HG03575 (cell line): Measurements from ENCODE around the gene ARMC12.
"Not testable (repeated sequence)": the region's sequence is repeated elsewhere in the genome, so short reads cannot be mapped to it uniquely, and the experiment has no call there.

Source experiments
- ATAC-seq: cut with Tn5 transposase; IDR thresholded peaks from one replicate; pipeline ENCODE4 v1.9.1; 2021; ENCODE audit not compliant: unreplicated experiment, insufficient number of reproducible peaks, low FRiP score; ENCODE audit errors: extremely low read depth

ARMC12 gene, protein sequence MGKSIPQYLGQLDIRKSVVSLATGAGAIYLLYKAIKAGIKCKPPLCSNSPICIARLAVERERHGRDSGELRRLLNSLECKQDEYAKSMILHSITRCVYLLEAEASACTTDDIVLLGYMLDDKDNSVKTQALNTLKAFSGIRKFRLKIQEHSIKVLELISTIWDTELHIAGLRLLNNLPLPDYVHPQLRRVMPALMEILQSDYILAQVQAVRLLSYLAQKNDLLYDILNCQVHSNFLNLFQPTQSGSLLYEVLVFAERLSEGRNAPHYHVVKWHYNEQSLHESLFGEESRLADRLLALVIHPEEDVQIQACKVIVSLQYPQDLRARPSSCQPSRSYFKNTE

DNA sequence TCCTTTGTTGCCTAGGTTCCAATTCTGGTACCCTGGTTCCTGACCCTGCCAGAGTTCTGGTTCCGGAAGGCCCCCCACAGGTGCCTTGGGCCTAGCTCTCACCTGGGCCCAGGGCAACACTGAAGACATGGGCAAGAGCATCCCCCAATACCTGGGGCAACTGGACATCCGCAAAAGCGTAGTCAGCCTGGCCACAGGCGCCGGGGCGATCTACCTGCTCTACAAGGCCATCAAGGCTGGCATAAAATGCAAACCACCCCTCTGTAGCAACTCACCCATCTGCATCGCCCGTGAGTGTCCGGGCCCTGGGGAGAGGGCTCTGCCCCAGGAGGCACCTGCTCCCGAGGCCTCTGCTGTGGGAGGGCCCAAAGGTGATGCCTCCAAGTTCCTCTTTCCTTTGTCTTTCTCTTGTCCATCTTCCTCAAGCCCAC lies at the start of gene ARMC12:
ARMC12 (plus strand) TSS at position 51 of the 431 bp plus-strand sequence; CDS start at position 128, 77 bp downstream.
- ATAC-seq: no peak

DNA sequence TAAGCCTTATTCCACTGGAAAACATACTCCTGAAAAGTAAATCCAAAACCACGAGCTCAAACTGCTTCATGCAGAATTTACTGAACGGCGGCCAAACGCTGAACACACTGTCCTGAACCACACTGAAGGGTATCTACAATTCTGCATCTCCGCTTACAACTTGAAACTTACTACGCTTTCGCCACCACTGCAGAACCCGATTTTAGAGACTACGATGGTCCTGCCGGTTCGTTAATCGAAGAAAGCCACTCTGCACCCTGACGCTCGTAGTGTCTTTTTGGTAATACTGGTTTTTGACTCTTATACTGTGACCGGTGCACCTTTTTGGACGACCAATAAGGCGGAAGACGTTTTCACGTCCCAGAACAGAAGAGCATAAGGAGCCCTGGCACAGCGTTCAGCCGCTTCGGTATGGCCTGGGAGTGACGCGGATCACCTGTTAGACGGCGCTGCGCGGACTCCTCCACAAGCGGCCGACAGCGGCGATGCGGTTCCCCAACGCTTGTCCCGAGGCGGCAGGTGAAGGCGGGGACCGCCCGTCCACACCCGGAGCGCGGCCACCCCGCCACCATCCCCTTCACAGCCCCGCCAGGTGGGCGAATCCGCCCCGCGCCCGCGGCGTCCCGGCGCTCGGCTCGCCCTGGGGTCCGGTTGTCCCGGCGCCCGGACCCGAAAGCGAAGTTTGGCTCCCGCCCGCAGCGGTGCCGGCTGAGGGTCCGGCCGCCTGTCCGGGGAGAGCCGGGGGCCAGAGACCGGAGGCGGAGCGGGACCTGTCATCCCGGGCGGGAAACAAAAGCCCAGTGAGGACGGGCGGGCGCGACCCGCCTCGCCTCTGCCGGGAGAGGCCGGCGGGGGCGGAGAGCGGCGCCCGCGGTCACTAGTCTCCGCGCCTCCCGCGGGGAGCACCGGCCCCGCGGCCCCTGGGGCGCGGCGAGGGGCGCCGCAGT lies 48.9 kb upstream of the ARMC12 start:
- no peak for ATAC-seq

DNA sequence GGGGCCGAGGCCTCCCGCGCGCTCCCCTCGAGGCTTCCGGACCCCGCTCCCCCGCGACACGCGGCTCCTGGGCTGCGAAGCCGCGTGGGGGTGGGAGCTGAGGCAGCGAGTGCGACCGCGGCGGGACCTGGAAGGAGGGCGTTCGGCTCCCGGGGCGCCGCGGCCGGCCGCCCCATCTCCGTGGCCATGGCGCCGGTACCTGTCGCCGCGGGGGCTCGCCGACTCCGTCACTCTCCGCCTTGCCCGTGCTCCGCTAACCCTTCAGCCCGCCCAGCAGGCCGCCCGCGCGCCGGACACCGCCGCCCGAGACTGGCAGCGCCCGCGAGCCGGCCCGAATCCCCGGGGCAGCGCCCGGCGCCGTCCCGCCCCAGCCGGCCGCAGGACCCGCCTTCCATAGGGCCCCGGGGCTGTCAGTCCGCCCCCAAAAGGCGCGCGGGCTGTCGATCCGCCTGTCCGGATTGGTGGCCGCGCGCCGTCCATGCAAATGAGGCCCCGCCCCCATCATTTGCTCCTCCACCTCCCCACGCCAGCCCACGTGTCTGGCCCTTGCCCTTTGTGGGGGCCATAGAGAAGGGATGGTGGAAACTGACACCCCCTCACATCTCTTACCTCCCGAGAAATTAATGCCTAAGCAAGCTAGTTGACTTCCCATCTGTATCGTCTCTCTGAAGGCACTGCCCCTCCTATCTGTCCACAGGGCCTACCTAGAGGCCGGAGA lies 48.1 kb upstream of the ARMC12 start, which contains the start of gene FKBP5:
FKBP5 (minus strand) TSS at position 311 of the 718 bp plus-strand sequence. CDS start 46,091 bp downstream, outside the sequence.
- ATAC-seq: no peak

DNA sequence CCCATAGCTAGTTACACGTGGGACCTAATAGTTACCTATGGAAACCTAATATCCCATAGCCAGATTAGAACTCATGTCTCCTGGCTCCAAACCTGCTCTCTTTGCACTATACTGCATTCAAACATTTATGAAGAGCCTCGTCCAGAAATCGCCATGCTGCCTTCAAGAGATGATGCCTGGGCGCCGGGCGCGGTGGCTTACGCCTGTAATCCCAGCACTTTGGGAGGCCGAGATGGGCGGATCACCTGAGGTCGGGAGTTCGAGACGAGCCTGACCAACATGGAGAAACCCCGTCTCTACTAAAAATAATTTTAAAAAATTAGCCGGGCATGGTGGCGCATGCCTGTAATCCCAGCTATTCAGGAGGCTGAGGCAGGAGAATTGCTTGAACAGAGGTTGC lies 46.8 kb upstream of the ARMC12 start:
- ATAC-seq: not testable (repeated sequence)

DNA sequence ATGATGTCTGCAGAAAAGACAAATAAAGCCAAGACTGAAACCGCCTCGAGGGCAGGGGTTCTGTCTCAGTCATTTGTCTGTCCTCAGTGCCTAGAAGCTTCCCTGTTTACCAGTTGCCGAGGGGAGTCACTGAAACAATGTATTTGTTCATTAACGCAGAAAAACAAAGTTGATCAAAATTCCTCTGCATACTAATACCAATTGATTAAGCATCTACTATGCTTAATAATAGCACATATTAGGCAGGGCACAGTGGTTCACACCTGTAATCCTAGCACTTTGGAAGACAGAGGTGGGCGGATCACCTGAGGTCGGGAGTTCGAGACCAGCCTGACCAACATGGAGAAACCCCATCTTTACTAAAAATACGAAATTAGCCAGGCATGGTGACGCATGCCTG lies 46.3 kb upstream of the ARMC12 start:
- no peak for ATAC-seq

DNA sequence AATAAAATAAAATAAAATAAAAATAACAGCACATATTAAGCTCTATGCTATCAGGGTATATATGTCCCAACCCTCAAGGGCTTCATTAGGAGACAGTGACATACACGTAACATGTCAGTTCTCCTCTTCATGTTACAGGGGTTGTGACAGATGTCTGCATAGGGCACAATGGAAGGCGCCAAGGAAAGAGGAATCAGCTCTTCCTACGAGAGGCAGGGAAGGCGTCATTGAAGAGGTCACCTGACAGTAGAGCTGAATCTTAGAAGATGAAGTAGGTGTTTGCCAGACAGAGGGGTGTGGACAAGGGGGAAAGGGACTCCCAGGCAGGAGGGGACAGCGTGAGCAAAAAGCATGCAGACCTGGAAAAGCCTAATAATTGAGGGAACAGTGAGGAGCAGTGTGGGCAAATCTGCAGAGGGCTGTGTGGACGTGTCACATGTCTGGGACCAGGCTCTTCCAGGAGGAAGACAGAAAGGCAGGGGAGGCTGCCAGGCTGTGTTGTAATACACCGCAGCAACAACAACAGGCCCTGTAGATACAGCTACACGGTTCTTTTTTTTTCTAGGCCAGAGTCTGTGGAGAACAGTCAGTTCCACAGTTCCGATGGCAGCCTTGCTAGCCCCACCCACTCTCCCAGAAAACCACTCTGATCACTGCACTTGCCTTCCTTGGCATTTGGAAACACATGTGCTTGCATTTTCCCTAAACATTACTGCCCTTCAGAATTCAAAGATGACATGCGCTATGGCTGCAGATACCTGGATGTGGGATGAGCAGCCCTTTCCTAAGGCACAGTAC lies 45.6 kb upstream of the ARMC12 start:
- no peak for ATAC-seq

GRCh38 chr6:35694462-35694861 lies 42.4 kb upstream of the ARMC12 start:
- ATAC-seq: no peak

DNA sequence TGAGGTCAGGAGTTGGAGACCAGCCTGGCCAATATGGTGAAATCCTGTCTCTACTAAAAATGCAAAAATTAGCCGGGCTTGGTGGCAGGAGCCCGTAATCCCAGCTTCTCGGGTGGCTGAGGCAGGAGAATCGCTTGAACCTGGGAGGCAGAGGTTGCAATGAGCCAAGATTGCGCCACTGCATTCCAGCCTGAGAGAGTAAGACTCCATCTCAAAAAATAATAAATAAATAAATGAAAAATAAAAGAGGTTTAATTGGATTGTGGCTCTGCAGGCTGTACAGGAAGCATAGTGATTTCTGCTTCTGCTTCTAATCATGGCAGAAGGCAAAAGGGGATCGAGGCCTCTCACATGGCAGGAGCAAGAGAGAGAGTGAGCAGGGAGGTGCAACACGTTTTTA lies 38.4 kb upstream of the ARMC12 start:
- not testable (repeated sequence) for ATAC-seq

- no peak for ATAC-seq
Measured at GRCh38 chr6:35698858-35699257, 38.0 kb upstream of the ARMC12 start.

GRCh38 chr6:35703554-35703953 lies 33.3 kb upstream of the ARMC12 start:
- ATAC-seq: no peak

- ATAC-seq: no peak
Measured at GRCh38 chr6:35706468-35706867, 30.4 kb upstream of the ARMC12 start.

DNA sequence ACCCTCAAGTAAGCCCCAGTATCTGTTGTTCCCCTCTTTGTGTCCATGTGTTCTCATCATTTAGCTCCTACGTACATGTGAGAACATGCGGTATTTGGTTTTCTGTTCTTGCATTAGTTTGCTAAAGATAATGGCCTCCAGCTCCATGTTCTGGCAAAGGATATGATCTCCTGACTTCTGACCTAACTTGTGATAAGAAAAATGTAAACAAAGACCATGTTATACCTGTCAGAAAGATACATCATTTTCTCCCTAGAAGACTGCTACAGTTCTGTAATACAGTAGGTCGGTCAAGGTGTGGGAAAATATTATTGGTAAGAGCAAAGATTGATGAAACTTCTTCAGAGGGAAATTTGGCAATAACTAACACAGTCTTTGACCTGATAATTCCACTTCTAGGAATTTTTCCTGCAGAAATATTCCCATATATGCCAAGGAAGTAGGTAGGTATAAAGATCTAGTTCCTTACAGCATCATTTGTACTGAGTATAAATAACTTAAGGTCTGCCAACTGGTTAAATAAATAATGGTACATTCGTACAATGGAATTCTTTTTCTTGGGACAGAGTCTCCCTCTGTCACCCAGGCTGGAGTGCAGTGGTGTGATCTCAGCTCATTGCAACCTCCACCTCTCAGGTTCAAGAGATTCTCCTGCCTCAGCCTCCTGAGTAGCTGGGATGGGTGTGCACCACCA lies 29.0 kb upstream of the ARMC12 start:
- no peak for ATAC-seq

DNA sequence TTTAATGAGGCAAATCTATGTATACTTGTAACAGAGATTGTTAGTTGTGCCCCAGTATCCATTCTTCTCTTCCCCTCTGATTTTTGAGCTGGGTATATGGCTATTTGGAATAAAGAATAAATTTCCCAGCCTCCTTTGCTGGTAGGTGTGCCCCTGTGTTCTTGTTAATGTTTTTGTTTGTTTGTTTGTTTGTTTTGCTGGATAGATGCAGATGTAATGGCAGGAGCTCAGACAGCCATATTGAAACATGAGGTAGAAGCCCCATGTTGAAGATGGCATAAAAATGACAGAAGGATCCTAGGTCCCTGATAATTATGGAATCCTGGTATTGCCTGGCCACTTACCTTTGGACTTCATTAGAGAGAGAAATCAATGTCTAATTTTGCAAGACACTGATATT lies 28.2 kb upstream of the ARMC12 start:
- ATAC-seq: no peak

DNA sequence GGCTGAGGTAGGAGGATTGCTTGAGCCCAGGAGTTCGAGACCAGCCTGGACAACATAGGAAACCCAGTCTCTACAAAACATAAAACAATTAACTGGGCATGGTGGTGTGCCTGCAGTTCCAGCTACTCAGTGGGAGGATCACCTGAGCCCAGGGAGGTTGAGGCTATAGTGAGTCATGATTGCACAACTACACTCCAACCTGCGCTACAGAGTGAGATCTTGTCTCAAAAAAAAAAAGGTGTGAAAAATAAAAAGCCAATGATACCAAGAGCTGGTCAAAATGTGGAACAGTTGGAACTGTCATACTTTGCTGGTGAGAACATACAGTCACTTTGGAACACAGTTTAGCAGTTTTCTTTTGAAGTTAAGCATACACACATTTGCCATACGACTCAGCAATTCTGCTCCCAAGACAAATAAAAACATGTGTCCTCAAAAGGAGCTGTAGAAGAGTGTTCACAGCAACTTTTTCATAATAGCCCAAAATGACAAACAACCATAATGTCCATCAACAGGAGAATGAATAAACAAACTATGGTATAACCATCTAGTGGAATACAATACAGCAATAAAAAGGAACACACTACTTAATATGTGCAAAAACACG lies 26.5 kb upstream of the ARMC12 start:
- ATAC-seq: no peak

DNA sequence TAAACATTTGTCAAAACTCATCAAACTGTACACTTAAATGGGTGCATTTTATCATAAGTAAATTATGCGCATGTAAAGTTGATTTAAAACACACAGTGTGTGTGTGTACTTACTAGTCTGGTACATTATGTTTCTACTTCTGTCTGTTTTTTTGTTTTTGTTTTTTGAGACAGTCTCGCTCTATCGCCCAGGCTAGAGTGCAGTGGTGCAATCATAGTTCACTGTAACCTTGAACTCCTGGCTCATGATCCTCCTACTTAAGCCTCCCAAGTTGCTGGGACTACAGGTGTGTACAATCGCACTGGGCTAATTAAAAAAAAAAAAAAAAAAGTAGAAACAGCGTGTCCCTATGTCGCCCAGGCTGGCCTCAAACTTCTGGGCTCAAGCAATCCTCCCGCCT lies 25.1 kb upstream of the ARMC12 start:
- ATAC-seq: no peak

- no peak for ATAC-seq
Measured at GRCh38 chr6:35713006-35713767, 23.6 kb upstream of the ARMC12 start.

DNA sequence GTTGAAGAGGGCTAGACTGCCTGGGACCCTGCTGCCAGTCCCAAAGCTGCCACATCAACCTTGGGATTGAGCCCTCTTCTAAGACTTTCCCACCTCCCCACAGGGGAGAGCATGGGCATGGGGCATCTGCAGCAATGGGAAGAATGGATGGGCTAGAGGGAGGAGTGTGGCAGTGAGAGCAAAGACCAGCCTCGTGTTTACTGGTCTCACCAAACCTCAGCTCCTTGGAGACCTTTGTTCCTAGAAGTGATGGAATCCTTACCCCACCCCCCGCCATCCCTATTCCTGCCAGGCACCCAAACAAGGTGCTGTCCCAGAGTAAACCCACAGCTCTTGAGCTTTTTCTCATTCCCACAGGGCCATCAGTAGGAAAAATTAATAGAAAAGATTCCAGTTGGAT lies 20.0 kb upstream of the ARMC12 start:
- ATAC-seq: no peak
